HCT116 (cell line): Measurements from ENCODE around the gene NCOA1. TPM values are rescaled to one million over a fixed set of nuclear protein-coding genes. Genes with fewer than 3 reads are reported as not detected.

Source experiments
- ATAC-seq: fragments of 200-7000 bp; cut with Tn5 transposase; 2 replicates; pipeline ENCODE4 v1.9.1; 2020; ENCODE audit warnings: mild to moderate bottlenecking, moderate library complexity
- BruUV-seq: library from RNA; stranded (reverse); fragments of 400-500 nt; replicated peaks from 2 replicates; lab custom pipeline; 2021; lab: Mats Ljungman, UMichigan
- CTCF ChIA-PET: fragments of 300-600 bp; sonication (Branson Sonifier 250); formaldehyde crosslinking; loops from one replicate; lab custom pipeline; 2021; ENCODE audit warnings: antibody characterized with exemption; lab: Charles Lee
- POLR2A ChIA-PET: fragments of 300-600, 350-600 bp; sonication (Branson Sonifier 250); formaldehyde crosslinking; loops from one replicate; lab custom pipeline; 2021; ENCODE audit warnings: antibody characterized with exemption; lab: Charles Lee
- RAD21 ChIA-PET, 2 experiments: fragments of 300-600 bp; sonication (Branson Sonifier 250); formaldehyde crosslinking; loops; one replicate each; lab custom pipeline; 2023; ENCODE audit warnings: low total read pairs in 2 of 2; ENCODE audit not compliant: uncharacterized antibody in 2 of 2, unreplicated experiment in 2 of 2, low non-redundant PET in 1 of 2; lab: Charles Lee
- DNase-seq: peaks from one replicate; pipeline ENCODE4 v3.0.0-alpha.2; 2010; ENCODE audit warnings: low read depth, low spot score
- H2AFZ ChIP-seq: fragments of 200-600 bp; shearing (Covaris generic), sonication (generic); 2 replicates; pipeline ENCODE4 v1.6.1; 2017; ENCODE audit warnings: low read depth, mixed run types, mixed read lengths, antibody characterized with exemption, low read length; ENCODE audit not compliant: poor library complexity, severe bottlenecking
- H3K27ac ChIP-seq: 2 replicates; pipeline ENCODE4 v1.5.1; 2012; ENCODE audit warnings: low read depth, low read length
- H3K27me3 ChIP-seq: fragments of 200-600 bp; sonication (generic); 2 replicates; pipeline ENCODE4 v1.6.1; 2016; ENCODE audit warnings: mixed run types, low read length, mixed read lengths; ENCODE audit not compliant: insufficient read depth
- H3K36me3 ChIP-seq, 2 experiments: fragments of 200-500 bp in 1 of 2; fragments of 200-600 bp in 1 of 2; sonication (Bioruptor generic) in 1 of 2; sonication (generic) in 1 of 2; 2 replicates each; pipeline versions ENCODE4 v1.5.1 to v1.6.1; 2014 to 2016; ENCODE audit warnings: low read length in 2 of 2, inconsistent platforms in 1 of 2, mixed read lengths in 1 of 2, mixed run types in 1 of 2; ENCODE audit not compliant: insufficient read depth in 2 of 2, control insufficient read depth in 1 of 2
- H3K4me1 ChIP-seq, 2 experiments: fragments of 200-600 bp in 1 of 2; sonication (generic) in 1 of 2; 2 replicates each; pipeline versions ENCODE4 v1.5.1 to v1.6.1; 2012 to 2017; ENCODE audit warnings: low read length in 2 of 2, inconsistent platforms in 1 of 2, mild to moderate bottlenecking in 1 of 2, mixed read lengths in 1 of 2, mixed run types in 1 of 2, moderate library complexity in 1 of 2; ENCODE audit not compliant: insufficient read depth in 2 of 2, control insufficient read depth in 1 of 2
- H3K4me2 ChIP-seq: fragments of 200-600 bp; sonication (generic); 2 replicates; pipeline ENCODE4 v1.6.1; 2017; ENCODE audit warnings: mixed run types, low read length, mixed read lengths
- H3K4me3 ChIP-seq, 2 experiments: fragments of 200-600 bp in 1 of 2; sonication (generic) in 1 of 2; replicated peaks in 1 of 2; 2 replicates each; pipeline ENCODE4 v1.5.1; 2011 to 2016; ENCODE audit warnings: low read length in 2 of 2, control low read depth in 1 of 2, low read depth in 1 of 2, mild to moderate bottlenecking in 1 of 2, mixed read lengths in 1 of 2, mixed run types in 1 of 2
- H3K79me2 ChIP-seq: fragments of 200-600 bp; sonication (generic); 2 replicates; pipeline ENCODE4 v1.6.1; 2017; ENCODE audit warnings: mild to moderate bottlenecking, mixed run types, low read length, moderate library complexity, mixed read lengths; ENCODE audit not compliant: insufficient read depth
- H3K9ac ChIP-seq: fragments of 200-600 bp; sonication (generic); 2 replicates; pipeline ENCODE4 v1.6.1; 2016; ENCODE audit warnings: low read length, mixed read lengths
- H3K9me2 ChIP-seq: fragments of 200-600 bp; sonication (generic), shearing (Covaris generic); 2 replicates; pipeline ENCODE4 v1.6.1; 2017; ENCODE audit warnings: mixed run types, mild to moderate bottlenecking, moderate library complexity; ENCODE audit not compliant: insufficient read depth
- H3K9me3 ChIP-seq, 2 experiments: fragments of 200-500 bp in 1 of 2; fragments of 200-600 bp in 1 of 2; sonication (Bioruptor generic) in 1 of 2; sonication (generic) in 1 of 2; 2 replicates each; pipeline ENCODE4 v1.6.1; 2014 to 2017; ENCODE audit warnings: low read length in 2 of 2, mixed read lengths in 2 of 2, inconsistent platforms in 1 of 2, low read depth in 1 of 2, mild to moderate bottlenecking in 1 of 2, mixed run types in 1 of 2, moderate library complexity in 1 of 2; ENCODE audit not compliant: control insufficient read depth in 1 of 2, insufficient read depth in 1 of 2
- H4K20me1 ChIP-seq: fragments of 200-600 bp; sonication (generic), shearing (Covaris generic); 2 replicates; pipeline ENCODE4 v1.6.1; 2017; ENCODE audit warnings: mixed run types, mild to moderate bottlenecking, moderate library complexity; ENCODE audit not compliant: insufficient read depth
- ATF3 ChIP-seq: IDR thresholded peaks from 2 replicates; pipeline ENCODE4 v1.6.1; 2012
- CBX3 ChIP-seq: IDR thresholded peaks from 2 replicates; pipeline ENCODE4 v1.6.1; 2012; ENCODE audit warnings: low read depth
- EGR1 ChIP-seq: IDR thresholded peaks from 2 replicates; pipeline ENCODE4 v1.6.1; 2012; ENCODE audit warnings: low read depth
- EZH2phosphoT487 ChIP-seq: fragments of 200-600 bp; IDR thresholded peaks from 2 replicates; pipeline ENCODE4 v1.6.1; 2018; ENCODE audit warnings: antibody characterized with exemption, borderline replicate concordance
- FOSL1 ChIP-seq: IDR thresholded peaks from 2 replicates; pipeline ENCODE4 v1.6.1; 2012; ENCODE audit warnings: low read depth
- POLR2AphosphoS5 ChIP-seq: IDR thresholded peaks from 2 replicates; pipeline ENCODE4 v1.6.1; 2011; ENCODE audit warnings: mild to moderate bottlenecking, low read depth, low read length, moderate library complexity
- RAD21 ChIP-seq: IDR thresholded peaks from 2 replicates; pipeline ENCODE4 v1.6.1; 2012; ENCODE audit warnings: low read depth, mild to moderate bottlenecking
- SP1 ChIP-seq: IDR thresholded peaks from 2 replicates; pipeline ENCODE4 v1.6.1; 2012; ENCODE audit warnings: low read depth
- SRF ChIP-seq: IDR thresholded peaks from 2 replicates; pipeline ENCODE4 v1.6.1; 2012; ENCODE audit warnings: low read depth
- YY1 ChIP-seq: IDR thresholded peaks from 2 replicates; pipeline ENCODE4 v1.6.1; 2011; ENCODE audit warnings: low read length, low read depth, moderate library complexity, mild to moderate bottlenecking; ENCODE audit not compliant: insufficient replicate concordance; ENCODE audit errors: extremely low read depth
- ZBTB33 ChIP-seq: IDR thresholded peaks from 2 replicates; pipeline ENCODE4 v1.6.1; 2011; ENCODE audit warnings: mild to moderate bottlenecking, low read length, moderate library complexity; ENCODE audit not compliant: insufficient replicate concordance; ENCODE audit errors: extremely low read depth
- ZFX ChIP-seq: fragments of 450-650 bp; IDR thresholded peaks from 2 replicates; pipeline ENCODE4 v1.6.1; 2017
- ZNF274 ChIP-seq: fragments of 200-500 bp; sonication (Bioruptor generic); IDR thresholded peaks from 2 replicates; pipeline ENCODE4 v1.6.1; 2014; ENCODE audit warnings: mild to moderate bottlenecking, low read depth, low read length, inconsistent platforms
- intact Hi-C: fragments of 100-400 bp; cut with micrococcal nuclease; formaldehyde crosslinking; loops from 2 replicates; pipeline ENCODE4 v1.10.0; 2022
- total RNA-seq: library from RNA; stranded (reverse); gene quantifications from one replicate; pipeline ENCODE4 v1.2.1, GENCODE V29; 2021; ENCODE audit not compliant: unreplicated experiment

Gene NCOA1
- total RNA-seq, 1 experiment from 2014 or later, result 10.4 TPM

- ATAC-seq, result no peak
- BruUV-seq, result no TSS peak
- H3K9me2 ChIP-seq, result no peaks in the 10 kb centered on the region
Measured at GRCh38 chr2:24478243-24478642, 12.8 kb upstream of the NCOA1 start.

More at GRCh38 chr2:24478243-24478642, 12.8 kb upstream of the NCOA1 start:
- no peaks in the 10 kb centered on the region for H3K4me1 ChIP-seq
- intact Hi-C loops, result no loop called here
- no peak overlapping the region for H3K4me2 ChIP-seq
- TF ChIP-seq POLR2AphosphoS5 (no peak), ZNF274 (no peak), RAD21 (no peak), SP1 (no peak), CBX3 (no peak), YY1 (no peak), ZFX (no peak), ATF3 (no peak), ZBTB33 (no peak), SRF (no peak), FOSL1 (no peak), EGR1 (no peak), EZH2phosphoT487 (no peak)
- H3K4me3 ChIP-seq, result no peak overlapping the region
- H3K79me2 ChIP-seq, result no peaks in the 10 kb centered on the region
- H3K36me3 ChIP-seq, result no peaks in the 10 kb centered on the region
- no peaks in the 10 kb centered on the region for H3K9me3 ChIP-seq
- ChIA-PET CTCF (no interaction called here), POLR2A (no interaction called here), RAD21 (no interaction called here)
- H4K20me1 ChIP-seq, result no peaks in the 10 kb centered on the region
- no peak overlapping the region for H3K27ac ChIP-seq
- H3K27me3 ChIP-seq, result no peaks in the 10 kb centered on the region
- DNase-seq, result no peak
- H2AFZ ChIP-seq, result no peak overlapping the region
- no peak overlapping the region for H3K9ac ChIP-seq
